Neural progenitor cell (in vitro differentiated cells): ENCODE data around the gene NEURL1. TPM values are rescaled to one million over a fixed set of nuclear protein-coding genes. Genes with fewer than 3 reads are reported as not detected.

Experiments used
- DNase-seq: peaks from one replicate; pipeline ENCODE4 v3.0.0-alpha.2; 2016; ENCODE audit warnings: low spot score
- H2AFZ ChIP-seq: fragments of 200-600 bp; sonication (generic); replicated peaks from 2 replicates; pipeline ENCODE4 v1.6.1; 2016; ENCODE audit warnings: antibody characterized with exemption
- H3F3A ChIP-seq: fragments of 200-600 bp; sonication (generic); 2 replicates; pipeline ENCODE4 v1.6.1; 2016; ENCODE audit warnings: antibody characterized with exemption, low read depth
- H3K27ac ChIP-seq: fragments of 200-600 bp; sonication (generic); 2 replicates; pipeline ENCODE4 v1.5.1; 2016; ENCODE audit warnings: mild to moderate bottlenecking
- H3K27me3 ChIP-seq: fragments of 200-600 bp; sonication (generic); 2 replicates; pipeline ENCODE4 v1.6.1; 2016; ENCODE audit warnings: mild to moderate bottlenecking, moderate library complexity
- H3K36me3 ChIP-seq: fragments of 200-600 bp; sonication (generic); 2 replicates; pipeline ENCODE4 v1.5.1; 2016
- H3K4me1 ChIP-seq: fragments of 200-600 bp; sonication (generic); 2 replicates; pipeline ENCODE4 v1.6.1; 2016; ENCODE audit warnings: mixed run types
- H3K4me2 ChIP-seq: fragments of 200-600 bp; sonication (generic); 2 replicates; pipeline ENCODE4 v1.6.1; 2016
- H3K4me3 ChIP-seq: fragments of 200-600 bp; sonication (generic); 2 replicates; pipeline ENCODE4 v1.5.1; 2016
- H3K79me2 ChIP-seq: fragments of 200-600 bp; sonication (generic); 2 replicates; pipeline ENCODE4 v1.6.1; 2016; ENCODE audit warnings: low read depth
- H3K9ac ChIP-seq: fragments of 200-600 bp; sonication (generic); 2 replicates; pipeline ENCODE4 v1.6.1; 2016
- H3K9me3 ChIP-seq: fragments of 200-600 bp; sonication (generic); 2 replicates; pipeline ENCODE4 v1.5.1; 2016; ENCODE audit warnings: low read depth
- H4K20me1 ChIP-seq: fragments of 200-600 bp; sonication (generic); 2 replicates; pipeline ENCODE4 v1.6.1; 2016; ENCODE audit warnings: low read depth
- H3K27ac Mint-ChIP-seq: 3 replicates; pipeline ENCODE4 v1.8.0; 2021; ENCODE audit warnings: mixed read lengths
- H3K27me3 Mint-ChIP-seq: 2 replicates; pipeline ENCODE4 v1.8.0; 2022; ENCODE audit warnings: low read depth, mild to moderate bottlenecking, inconsistent platforms, moderate library complexity, mixed read lengths; ENCODE audit not compliant: insufficient read depth
- H3K36me3 Mint-ChIP-seq: 3 replicates; pipeline ENCODE4 v1.8.0; 2021; ENCODE audit warnings: mixed read lengths
- H3K4me1 Mint-ChIP-seq: 3 replicates; pipeline ENCODE4 v1.8.0; 2021; ENCODE audit warnings: mixed read lengths
- H3K4me3 Mint-ChIP-seq: 3 replicates; pipeline ENCODE4 v1.8.0; 2021; ENCODE audit warnings: mild to moderate bottlenecking, moderate library complexity, mixed read lengths
- H3K9me3 Mint-ChIP-seq: 3 replicates; pipeline ENCODE4 v1.8.0; 2020; ENCODE audit warnings: mixed read lengths
- CTCF ChIP-seq: fragments of 200-600 bp; sonication (generic); IDR thresholded peaks from 2 replicates; pipeline ENCODE4 v1.5.1; 2017; ENCODE audit warnings: antibody characterized with exemption, mild to moderate bottlenecking
- EZH2 ChIP-seq: fragments of 200-600 bp; sonication (generic); IDR thresholded peaks from 2 replicates; pipeline ENCODE4 v1.6.1; 2017; ENCODE audit warnings: antibody characterized with exemption, mild to moderate bottlenecking, moderate library complexity
- EZH2phosphoT487 ChIP-seq: fragments of 200-600 bp; sonication (generic); IDR thresholded peaks from 2 replicates; pipeline ENCODE4 v1.6.1; 2017; ENCODE audit warnings: antibody characterized with exemption
- total RNA-seq: library from RNA; depleted of rRNA; stranded (reverse); fragments of >200 nt; gene quantifications from 2 replicates; pipeline ENCODE4 v1.2.3, GENCODE V29; 2015; ENCODE audit warnings: low replicate concordance

Gene NEURL1
- total RNA-seq, 1 donor from 2014 or later: 0.06 TPM

GRCh38 chr10:103600325-103600724, 106.8 kb downstream of the NEURL1 start:
- no peak overlapping the region for H2AFZ ChIP-seq
- H3K27me3 ChIP-seq: no peaks in the 10 kb centered on the region
- no peaks in the 10 kb centered on the region for H3K4me1 ChIP-seq
- Mint-ChIP-seq H3K27ac (no peak overlapping the region), H3K4me1 (peaks cover 6% of the 10 kb centered on the region), H3K27me3 (peaks cover 3% of the 10 kb centered on the region), H3K9me3 (no peaks in the 10 kb centered on the region), H3K36me3 (peaks cover 10% of the 10 kb centered on the region), H3K4me3 (no peak overlapping the region)
- H3K36me3 ChIP-seq: no peaks in the 10 kb centered on the region
- H3K79me2 ChIP-seq: no peaks in the 10 kb centered on the region
- no peak overlapping the region for H3K4me3 ChIP-seq
- DNase-seq: no peak
- no peak overlapping the region for H3K27ac ChIP-seq
- no peak for TF ChIP-seq EZH2
- no peak overlapping the region for H3K9ac ChIP-seq
- no peaks in the 10 kb centered on the region for H3F3A ChIP-seq
- H4K20me1 ChIP-seq: no peaks in the 10 kb centered on the region
- no peaks in the 10 kb centered on the region for H3K9me3 ChIP-seq
- H3K4me2 ChIP-seq: no peak overlapping the region

GRCh38 chr10:103600956-103601569, 107.6 kb downstream of the NEURL1 start:
- Mint-ChIP-seq H3K27ac (peak overlapping the region; percentile 52), H3K27me3 (peaks cover 7% of the 10 kb centered on the region), H3K4me3 (no peak overlapping the region)

GRCh38 chr10:103602028-103602851, 108.7 kb downstream of the NEURL1 start:
- no peaks in the 10 kb centered on the region for H3F3A ChIP-seq

More at GRCh38 chr10:103600956-103601569, 107.6 kb downstream of the NEURL1 start:
- no peak overlapping the region for H3K4me2 ChIP-seq
- H3K9ac ChIP-seq: no peak overlapping the region
- Mint-ChIP-seq H3K4me1 (peaks cover 6% of the 10 kb centered on the region), H3K9me3 (peaks cover 2% of the 10 kb centered on the region), H3K36me3 (peaks cover 12% of the 10 kb centered on the region)
- no peaks in the 10 kb centered on the region for H3K4me1 ChIP-seq
- TF ChIP-seq EZH2 (no peak), EZH2phosphoT487 (no peak), CTCF (no peak)
- no peaks in the 10 kb centered on the region for H3F3A ChIP-seq
- no peak for DNase-seq
- no peaks in the 10 kb centered on the region for H3K9me3 ChIP-seq
- no peaks in the 10 kb centered on the region for H4K20me1 ChIP-seq
- no peaks in the 10 kb centered on the region for H3K79me2 ChIP-seq
- H3K27me3 ChIP-seq: no peaks in the 10 kb centered on the region
- no peak overlapping the region for H2AFZ ChIP-seq
- H3K27ac ChIP-seq: no peak overlapping the region
- H3K36me3 ChIP-seq: no peaks in the 10 kb centered on the region
- H3K4me3 ChIP-seq: no peak overlapping the region

More at GRCh38 chr10:103602028-103602851, 108.7 kb downstream of the NEURL1 start:
- Mint-ChIP-seq H3K27me3 (peaks cover 8% of the 10 kb centered on the region), H3K27ac (no peak overlapping the region), H3K9me3 (peaks cover 3% of the 10 kb centered on the region), H3K4me1 (peaks cover 6% of the 10 kb centered on the region), H3K4me3 (no peak overlapping the region), H3K36me3 (peaks cover 13% of the 10 kb centered on the region)
- Histone ChIP-seq H3K9me3 (no peaks in the 10 kb centered on the region), H3K4me1 (no peaks in the 10 kb centered on the region), H3K4me2 (no peak overlapping the region), H3K36me3 (no peaks in the 10 kb centered on the region), H3K27me3 (no peaks in the 10 kb centered on the region), H3K27ac (no peak overlapping the region), H3K4me3 (no peak overlapping the region), H3K9ac (no peak overlapping the region), H2AFZ (no peak overlapping the region), H4K20me1 (no peaks in the 10 kb centered on the region), H3K79me2 (no peaks in the 10 kb centered on the region)
- no peak for TF ChIP-seq EZH2phosphoT487
- no peak for TF ChIP-seq CTCF
- no peak for TF ChIP-seq EZH2
- no peak for DNase-seq
